T-helper 2 cell treated with Interferon-gamma antibody and Interleukin-4, amounts not matched to agents 100 ng/mL and 5 ng/mL, for 36 hours (primary cell): Measurements from ENCODE around the gene KCNQ4. TPM values are rescaled to one million over a fixed set of nuclear protein-coding genes. Genes with fewer than 3 reads are reported as not detected.

Experiments used
- intact Hi-C: fragments of 100-400 bp; cut with micrococcal nuclease; formaldehyde crosslinking; loops from one replicate; pipeline ENCODE4 v1.15.1; 2023
- total RNA-seq: library from RNA; stranded (reverse); gene quantifications from 2 replicates; pipeline ENCODE4 v1.2.3, GENCODE V29; 2022

KCNQ4 gene
- total RNA-seq, 1 donor from 2014 or later, result 0.55 TPM

GRCh38 chr1:40856656-40857302, 73.2 kb downstream of the KCNQ4 start:
- intact Hi-C loops, result no loop called here

- intact Hi-C loops, result no loop called here
Measured at GRCh38 chr1:40857737-40858136, 74.2 kb downstream of the KCNQ4 start.

GRCh38 chr1:40858856-40859416, 75.3 kb downstream of the KCNQ4 start:
- intact Hi-C loops, result no loop called here

GRCh38 chr1:40860706-40861223, 77.2 kb downstream of the KCNQ4 start:
- intact Hi-C loops, result loop anchor here (5.0 kb wide), 1 partner anchor 168 kb away; the partner anchor contains the start of gene NFYC

GRCh38 chr1:40861224-40862003, 77.8 kb downstream of the KCNQ4 start:
- intact Hi-C loops, result loop anchor here (1.0 to 5.0 kb wide), 3 partner anchors 59 to 196 kb away; partner anchors contain the start of genes NFYC and RIMS3

- intact Hi-C loops, result loop anchor here (1.0 to 5.0 kb wide), 3 partner anchors 60 to 197 kb away; partner anchors contain the start of genes NFYC and RIMS3
Measured at GRCh38 chr1:40862008-40862863, 78.6 kb downstream of the KCNQ4 start, which contains the start of gene CITED4. CITED4 (minus strand) TSS chr1:40862363; CDS start chr1:40862127, 236 bp downstream.

GRCh38 chr1:40868051-40868723, 84.6 kb downstream of the KCNQ4 start:
- intact Hi-C loops, result no loop called here

GRCh38 chr1:40870135-40870728, 86.6 kb downstream of the KCNQ4 start:
- intact Hi-C loops, result no loop called here

GRCh38 chr1:40872276-40872675, 88.7 kb downstream of the KCNQ4 start:
- intact Hi-C loops, result no loop called here

- intact Hi-C loops, result no loop called here
Measured at GRCh38 chr1:40873863-40874472, 90.4 kb downstream of the KCNQ4 start.

- intact Hi-C loops, result no loop called here
Measured at GRCh38 chr1:40876436-40876761, 92.8 kb downstream of the KCNQ4 start.

- intact Hi-C loops, result no loop called here
Measured at GRCh38 chr1:40876891-40877290, 93.3 kb downstream of the KCNQ4 start.

GRCh38 chr1:40877698-40878097, 94.1 kb downstream of the KCNQ4 start:
- intact Hi-C loops, result no loop called here

- intact Hi-C loops, result no loop called here
Measured at GRCh38 chr1:40878906-40879305, 95.3 kb downstream of the KCNQ4 start.

- intact Hi-C loops, result no loop called here
Measured at GRCh38 chr1:40879482-40880175, 96.0 kb downstream of the KCNQ4 start.

- intact Hi-C loops, result no loop called here
Measured at GRCh38 chr1:40880813-40881549, 97.4 kb downstream of the KCNQ4 start.

GRCh38 chr1:40884055-40884795, 100.6 kb downstream of the KCNQ4 start:
- intact Hi-C loops, result no loop called here
